NCI-H526 (cell line): ENCODE data around the gene ARHGAP31.

Source experiments
- DNase-seq, 2 experiments: peaks; one replicate each; lab custom pipeline; 2025; lab: John Stamatoyannopoulos, UW

Gene ARHGAP31

GRCh38 chr3:119382134-119382533, 88.0 kb downstream of the ARHGAP31 start:
- no peak for DNase-seq

DNA sequence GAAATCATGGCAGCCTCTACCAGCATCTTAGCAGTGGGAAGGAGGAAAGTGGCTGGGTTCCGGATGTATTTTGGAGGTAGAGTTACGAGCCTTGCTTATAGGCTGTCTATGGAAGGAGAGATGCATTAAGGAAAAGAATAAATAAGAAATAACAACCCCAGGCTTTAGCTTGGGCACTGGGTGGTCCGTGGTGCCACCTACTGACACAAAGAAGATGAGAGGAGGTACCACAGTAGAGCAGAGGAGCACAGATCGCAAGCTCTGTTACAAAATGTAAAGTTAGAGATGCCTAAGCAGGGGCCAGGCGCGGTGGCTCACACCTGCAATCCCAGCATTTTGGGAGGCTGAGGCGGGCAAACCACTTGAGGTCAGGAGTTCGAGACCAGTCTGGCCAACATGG, 94.4 kb downstream of the ARHGAP31 start:
- peak in 1 of 2 experiments; percentile 48 for DNase-seq

GRCh38 chr3:119395923-119396358, 101.8 kb downstream of the ARHGAP31 start:
- no peak for DNase-seq

DNA sequence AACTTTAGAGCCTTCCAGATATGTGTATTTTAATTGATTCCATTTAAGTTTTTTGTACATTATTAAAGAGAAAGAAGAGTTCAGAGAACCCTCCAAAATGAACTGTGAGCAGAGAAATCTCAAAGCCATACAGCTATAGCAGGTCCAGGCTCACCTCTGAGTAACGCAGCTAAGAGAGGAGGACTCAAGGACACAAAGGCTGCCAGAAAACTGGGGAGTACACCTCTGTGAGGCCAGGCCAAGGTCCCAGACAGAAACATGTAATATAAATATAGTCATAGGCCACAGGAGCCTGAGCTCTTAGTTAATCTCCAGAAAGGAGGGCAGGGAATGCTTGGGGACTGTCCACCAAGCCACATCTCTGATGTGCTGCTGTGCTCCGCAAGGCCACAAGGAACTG, 102.7 kb downstream of the ARHGAP31 start:
- DNase-seq, result no peak

DNA sequence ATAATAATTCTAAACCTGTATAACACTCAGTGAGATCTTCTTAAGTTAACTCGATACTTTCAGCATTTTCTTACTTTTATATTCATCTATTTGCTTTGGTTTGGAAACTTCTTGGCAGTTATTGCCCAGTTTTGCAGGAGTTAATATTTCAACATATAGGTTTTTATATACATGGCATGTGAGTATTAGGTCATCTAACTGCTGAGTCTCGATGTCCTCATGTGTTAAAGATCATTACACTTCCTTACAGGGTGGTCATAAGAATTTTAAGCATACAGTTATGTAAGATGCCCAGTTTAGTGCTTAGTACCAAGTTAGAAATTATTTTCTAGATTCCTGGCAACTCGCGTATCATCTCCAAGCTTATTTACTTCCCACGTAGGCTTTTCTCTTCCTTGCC, 106.3 kb downstream of the ARHGAP31 start:
- no peak for DNase-seq

DNA sequence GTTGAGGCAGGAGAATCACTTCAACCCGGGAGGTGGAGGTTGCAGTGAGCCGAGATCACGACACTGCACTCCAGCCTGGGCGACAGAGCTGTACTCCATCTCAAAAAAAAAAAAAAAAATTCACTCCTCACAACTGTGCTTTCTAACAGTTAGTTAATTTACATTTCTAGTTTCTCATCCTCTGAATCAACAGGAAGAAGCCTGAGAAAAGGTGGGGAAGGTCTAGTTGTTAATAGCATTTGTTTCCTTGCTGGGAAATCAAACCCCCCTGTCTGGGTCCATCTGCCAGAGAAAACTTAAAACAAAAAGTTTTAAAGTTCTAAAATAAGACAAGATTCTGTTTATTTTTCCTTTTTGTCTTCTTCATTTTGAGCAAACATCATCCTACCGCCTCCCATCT, 106.9 kb downstream of the ARHGAP31 start:
- DNase-seq, result no peak

- no peak for DNase-seq
Measured at GRCh38 chr3:119401503-119402440, 107.6 kb downstream of the ARHGAP31 start.

- DNase-seq, result no peak
Measured at GRCh38 chr3:119402791-119403190, 108.6 kb downstream of the ARHGAP31 start.

- no peak for DNase-seq
Measured at GRCh38 chr3:119403201-119403600, 109.0 kb downstream of the ARHGAP31 start.

- DNase-seq, result no peak
Measured at GRCh38 chr3:119405315-119405714, 111.1 kb downstream of the ARHGAP31 start.

- DNase-seq, result no peak
Measured at GRCh38 chr3:119408243-119408950, 114.2 kb downstream of the ARHGAP31 start.

- no peak for DNase-seq
Measured at GRCh38 chr3:119409844-119410243, 115.7 kb downstream of the ARHGAP31 start.

- DNase-seq, result no peak
Measured at GRCh38 chr3:119413603-119414280, 119.6 kb downstream of the ARHGAP31 start.

GRCh38 chr3:119416873-119417272, 122.7 kb downstream of the ARHGAP31 start:
- DNase-seq, result peak in 1 of 2 experiments; percentile 64

- DNase-seq, result no peak
Measured at GRCh38 chr3:119417771-119418512, 123.8 kb downstream of the ARHGAP31 start.

DNA sequence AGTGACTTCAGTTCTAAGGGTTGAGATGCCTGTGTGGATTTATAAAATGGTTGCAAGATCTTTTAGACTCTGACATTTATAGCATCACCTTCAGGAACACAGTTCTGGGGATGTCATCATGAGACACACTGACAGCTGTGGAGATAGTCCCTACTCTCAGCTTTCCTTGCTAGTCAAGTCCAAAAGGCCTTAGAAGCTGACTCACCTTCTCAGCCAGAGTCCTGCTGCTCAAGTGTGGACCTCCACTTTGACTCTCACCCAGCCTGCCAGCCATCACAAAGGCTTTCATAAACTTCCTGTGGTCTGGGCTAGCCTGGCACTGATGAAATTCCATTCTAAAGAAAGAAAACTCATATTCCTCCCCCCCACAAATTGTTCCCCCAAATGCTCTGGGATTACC, 124.5 kb downstream of the ARHGAP31 start:
- DNase-seq, result no peak

DNA sequence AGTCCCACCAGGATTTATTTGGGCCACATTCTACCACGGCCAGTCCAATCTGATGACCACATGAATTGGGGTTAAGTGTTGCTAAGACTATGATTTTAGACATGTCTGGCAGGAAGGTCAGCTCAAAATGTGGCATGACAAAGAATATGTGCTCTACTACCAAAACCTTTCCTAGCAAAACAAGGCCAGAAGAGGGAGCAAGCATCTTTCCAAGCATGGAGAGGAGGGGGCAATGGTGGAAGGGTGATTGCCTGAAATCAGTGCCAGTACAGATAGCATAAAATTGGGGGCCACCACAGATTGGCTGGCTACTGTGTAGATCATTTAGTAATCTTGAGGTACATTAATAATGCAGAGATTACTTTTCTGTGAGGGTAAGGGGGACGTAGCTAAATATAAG, 126.0 kb downstream of the ARHGAP31 start:
- DNase-seq, result no peak

GRCh38 chr3:119427669-119428068, 133.5 kb downstream of the ARHGAP31 start:
- DNase-seq, result no peak

DNA sequence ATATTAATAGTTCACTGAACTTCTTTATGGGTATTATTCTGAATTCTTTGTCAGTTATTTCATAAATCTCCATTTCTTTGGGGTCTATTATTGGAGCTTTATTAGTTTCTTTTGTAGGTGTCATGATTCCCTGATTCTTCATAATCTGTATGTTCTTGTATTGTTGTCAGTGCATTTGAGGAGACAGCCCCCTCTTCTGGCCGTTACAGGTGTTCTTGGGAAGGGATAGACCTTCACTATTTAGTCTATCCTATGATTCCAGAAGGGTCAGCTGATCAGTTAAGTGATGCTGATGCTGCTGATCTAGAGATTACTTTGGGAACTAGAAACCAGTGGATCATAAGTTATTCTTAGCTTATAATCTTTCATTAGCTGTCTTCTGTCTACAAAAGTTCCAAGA, 134.4 kb downstream of the ARHGAP31 start:
- DNase-seq, result no peak

- no peak for DNase-seq
Measured at GRCh38 chr3:119433613-119434325, 139.6 kb downstream of the ARHGAP31 start.

GRCh38 chr3:119434703-119435102, 140.5 kb downstream of the ARHGAP31 start:
- no peak for DNase-seq
